Keratinocyte (primary cell): ENCODE data around the gene DUSP7.

ENCODE experiments used
- CTCF ChIP-seq, 3 experiments: IDR thresholded peaks in 1 of 3; conservative IDR thresholded peaks in 1 of 3; optimal IDR thresholded peaks in 1 of 3; 2 replicates in 2 of 3; 3 replicates in 1 of 3; pipeline versions ENCODE3 to v1.5.1; 2011; ENCODE audit warnings: low read length in 3 of 3, mild to moderate bottlenecking in 3 of 3, moderate library complexity in 2 of 3, control low read depth in 1 of 3, inconsistent platforms in 1 of 3; ENCODE audit not compliant: insufficient read depth in 2 of 3; ENCODE audit errors: extremely low read depth in 1 of 3
- EZH2 ChIP-seq: IDR thresholded peaks from one replicate; pipeline ENCODE4 v1.6.1; 2012; ENCODE audit warnings: inconsistent platforms, mild to moderate bottlenecking, low read length, moderate library complexity

GRCh38 chr3:52017586-52017985 is 38.8 kb downstream of the DUSP7 start:
- TF ChIP-seq CTCF (optimal IDR thresholded peaks at IDR 0.05 in 1 of 3, IDR thresholded peaks at IDR 0.05 in 1 of 3, conservative IDR thresholded peaks at IDR 0.05 in 1 of 3; ENCODE audit: extremely low read depth in 1 of 3, insufficient read depth in 2 of 3, low read length in 3 of 3) (no peak), EZH2 (no peak)
